HG03045 (cell line): ENCODE results near the gene SAA4.
A peak's percentile ranks its signal among the peaks of the same experiment; 100 is the strongest.
"Not testable (repeated sequence)": the region's sequence is repeated elsewhere in the genome, so short reads cannot be mapped to it uniquely, and the experiment has no call there.

ENCODE experiments used
- ATAC-seq: cut with Tn5 transposase; IDR thresholded peaks from one replicate; pipeline ENCODE4 v1.9.1; 2021; ENCODE audit warnings: mild to moderate bottlenecking, moderate library complexity; ENCODE audit not compliant: unreplicated experiment

SAA4 gene

GRCh38 chr11:18247191-18247581 lies 10.6 kb upstream of the SAA4 start:
- peak; percentile 11 for ATAC-seq

DNA sequence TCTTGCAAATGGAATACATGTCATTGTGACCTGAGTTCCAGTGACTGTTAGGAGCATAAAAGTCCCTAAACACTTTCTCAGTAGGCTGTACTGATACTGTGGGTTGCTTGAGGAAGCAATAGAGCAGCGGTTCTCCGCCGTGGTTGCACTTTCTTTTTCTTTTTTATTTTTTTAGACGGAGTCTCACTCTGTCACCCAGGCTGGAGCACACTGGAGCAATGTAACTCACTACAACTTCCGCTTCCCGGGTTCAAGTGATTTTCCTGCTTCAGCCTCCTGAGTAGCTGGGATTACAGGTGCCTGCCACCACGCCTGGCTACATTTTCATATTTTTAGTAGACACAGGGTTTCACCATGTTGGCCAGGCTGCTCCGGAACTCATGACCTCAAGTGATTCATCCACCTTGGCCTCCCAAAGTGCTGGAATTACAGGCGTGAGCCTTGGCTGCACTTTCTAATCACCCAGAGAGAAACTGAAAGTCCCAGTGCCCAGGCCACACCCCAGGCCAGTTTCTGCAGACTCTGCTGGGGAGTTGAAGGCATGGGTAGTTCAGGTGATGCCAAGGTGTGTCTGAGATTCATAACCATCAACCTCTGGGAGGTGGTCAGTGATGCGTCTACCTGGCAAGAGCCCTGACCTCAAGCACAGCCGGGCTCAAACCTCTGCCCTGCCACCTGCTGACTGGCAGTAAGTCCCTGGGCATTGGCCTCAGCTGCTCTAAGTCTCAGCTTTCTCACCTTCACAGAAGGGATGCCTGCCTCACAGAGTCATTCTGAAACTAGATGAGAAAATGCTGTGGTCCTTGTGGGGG lies 10.0 kb upstream of the SAA4 start:
- ATAC-seq: peak; percentile 81

- no peak for ATAC-seq
Measured at GRCh38 chr11:18245396-18245795, 8.8 kb upstream of the SAA4 start.

- no peak for ATAC-seq
Measured at GRCh38 chr11:18243783-18244362, 7.3 kb upstream of the SAA4 start.

DNA sequence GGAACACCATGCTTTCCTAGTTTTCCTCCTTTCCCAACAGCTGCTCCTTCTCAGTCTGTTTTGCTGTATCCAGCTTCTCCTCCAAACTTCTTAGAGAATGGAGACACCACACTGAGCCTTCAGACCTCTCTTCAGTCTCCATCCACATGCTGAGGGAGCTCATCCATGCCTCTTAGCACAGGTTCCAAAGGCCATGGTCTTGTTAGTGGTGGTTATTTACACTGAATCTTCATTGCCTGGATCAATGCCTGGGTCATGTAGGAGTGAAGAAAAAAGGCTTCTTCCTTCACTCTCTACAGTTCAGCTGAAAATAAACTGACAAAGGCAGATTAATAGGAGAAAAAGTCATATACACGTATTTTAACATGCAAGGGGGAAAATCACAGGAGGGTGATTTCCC lies 3.1 kb upstream of the SAA4 start:
- no peak for ATAC-seq

GRCh38 chr11:18235394-18236334 lies 938 bp downstream of the SAA4 start:
- ATAC-seq: no peak

DNA sequence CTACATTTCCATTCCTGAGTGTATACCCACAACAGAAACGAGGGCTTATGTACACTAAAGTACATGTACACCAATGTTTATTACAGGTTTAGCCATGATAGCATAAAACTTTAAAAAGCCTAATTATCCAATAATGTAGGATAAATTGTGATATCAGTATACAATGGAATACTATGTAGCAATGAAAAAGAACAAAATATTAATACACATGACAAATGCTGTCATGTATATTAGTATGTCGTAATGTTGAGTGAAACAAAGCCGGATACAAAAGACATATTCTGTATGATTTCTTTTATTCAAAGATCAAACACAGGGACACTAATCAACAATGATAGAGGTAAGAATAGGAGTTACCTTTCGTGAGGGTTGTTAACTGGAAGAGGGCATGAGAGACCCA lies 2.7 kb downstream of the SAA4 start:
- no peak for ATAC-seq

- ATAC-seq: no peak
Measured at GRCh38 chr11:18230859-18231258, 5.7 kb downstream of the SAA4 start.

DNA sequence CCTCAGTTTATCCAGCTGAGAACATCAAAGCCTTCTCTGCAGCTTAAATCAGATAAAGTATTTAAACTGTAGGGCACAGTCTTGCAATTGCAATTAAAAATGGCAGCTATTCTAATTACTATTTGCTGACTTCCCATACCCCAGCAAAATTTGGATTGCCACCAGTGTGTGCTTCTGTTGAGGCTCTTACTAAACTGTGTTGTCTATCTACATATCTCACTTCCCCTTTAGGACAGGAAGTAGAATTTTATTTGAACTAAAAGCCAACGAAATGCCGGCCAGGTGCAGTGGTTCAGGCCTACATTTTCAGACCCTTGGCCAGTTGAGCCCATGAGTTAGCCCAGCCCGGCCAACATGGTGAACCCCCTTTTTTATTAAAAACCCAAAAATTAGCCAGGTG lies 7.1 kb downstream of the SAA4 start:
- ATAC-seq: peak; percentile 92

DNA sequence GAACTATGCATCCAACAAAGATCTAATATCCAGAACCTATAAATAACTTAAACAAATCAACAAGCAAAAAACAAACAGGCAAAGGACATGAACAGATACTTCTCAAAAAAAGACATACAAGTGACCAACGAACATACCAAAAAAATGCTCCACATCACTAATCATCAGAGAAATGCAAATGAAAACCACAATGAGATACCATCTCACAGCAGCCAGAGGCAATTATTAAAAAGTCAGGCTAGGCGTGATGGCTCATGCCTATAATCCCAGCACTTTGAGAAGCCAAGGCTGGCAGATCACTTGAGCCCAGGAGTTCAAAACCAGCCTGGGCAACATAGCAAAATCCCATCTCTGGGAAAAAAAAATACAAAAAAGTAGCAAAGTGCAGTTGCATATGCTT lies 10.7 kb downstream of the SAA4 start:
- ATAC-seq: no peak

GRCh38 chr11:18223591-18224387 lies 12.8 kb downstream of the SAA4 start:
- ATAC-seq: no peak

DNA sequence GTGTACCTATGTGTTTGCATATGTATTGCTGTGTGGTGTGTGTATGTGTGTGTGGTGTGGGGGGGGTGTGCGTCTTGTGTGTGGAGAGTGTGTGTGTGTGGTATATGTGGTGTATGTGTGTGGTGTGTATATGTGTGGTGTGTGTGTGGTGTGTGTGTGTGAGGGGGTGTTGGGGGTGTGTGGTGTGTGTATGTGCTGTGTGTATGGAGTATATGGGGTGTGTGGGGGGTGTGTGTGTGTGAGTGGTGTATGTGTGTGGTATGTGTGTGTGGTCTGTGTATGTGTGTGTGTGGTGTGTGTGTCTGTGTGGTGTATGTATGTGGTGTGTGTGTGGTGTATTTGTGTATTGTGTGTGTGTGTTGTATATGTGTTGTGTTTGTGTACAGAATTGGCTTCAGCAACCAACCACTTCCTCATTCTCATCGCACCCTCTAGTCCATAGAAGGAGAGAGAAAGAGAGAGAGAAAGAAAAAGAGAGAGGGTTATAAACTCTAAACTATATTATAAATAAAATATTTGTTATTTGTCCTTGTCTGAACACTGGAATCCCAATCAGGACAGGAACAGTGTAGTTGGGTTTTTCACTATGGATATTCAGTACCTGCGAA lies 13.7 kb downstream of the SAA4 start:
- no peak for ATAC-seq

GRCh38 chr11:18221274-18221876 lies 15.2 kb downstream of the SAA4 start:
- no peak for ATAC-seq

- ATAC-seq: no peak
Measured at GRCh38 chr11:18209058-18209457, 27.5 kb downstream of the SAA4 start.

- no peak for ATAC-seq
Measured at GRCh38 chr11:18204771-18205170, 31.8 kb downstream of the SAA4 start.

- no peak for ATAC-seq
Measured at GRCh38 chr11:18204220-18204619, 32.4 kb downstream of the SAA4 start.

DNA sequence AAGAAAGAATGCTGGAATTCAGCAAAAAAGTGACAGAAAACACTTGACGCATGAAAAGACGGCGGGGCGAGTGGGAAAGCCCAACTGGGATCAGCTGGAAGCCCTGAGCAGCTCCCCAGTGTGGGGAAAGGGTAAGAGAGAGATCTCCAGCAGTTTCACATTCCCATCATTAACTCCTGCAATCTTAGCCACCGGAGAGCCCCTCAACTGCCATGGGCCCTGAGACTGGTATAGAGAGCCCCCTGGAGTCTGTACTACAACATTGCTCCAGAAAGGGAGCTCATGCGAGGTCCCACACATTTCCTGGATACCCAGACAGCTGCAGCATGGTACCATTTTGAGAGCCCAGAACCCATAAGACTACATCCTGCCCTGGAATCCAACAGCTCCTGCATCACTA lies 32.9 kb downstream of the SAA4 start:
- ATAC-seq: no peak

DNA sequence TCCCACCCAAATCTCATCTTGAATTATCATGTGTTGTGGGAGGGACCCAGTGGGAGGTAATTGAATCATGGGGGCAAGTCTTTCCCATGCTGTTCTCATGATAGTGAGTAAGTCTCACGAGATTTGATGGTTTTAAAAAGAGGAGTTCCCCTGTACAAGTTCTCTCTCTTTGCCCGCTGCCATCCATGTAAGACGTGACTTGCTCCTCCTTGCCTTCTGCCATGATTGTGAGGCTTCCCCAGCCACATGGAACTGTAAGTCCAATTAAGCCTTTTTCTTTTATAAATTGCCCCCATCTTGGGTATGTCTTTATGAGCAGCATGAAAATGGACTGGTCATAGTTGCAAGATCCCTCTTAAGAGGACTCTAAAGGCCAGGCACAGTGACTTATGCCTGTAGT lies 38.9 kb downstream of the SAA4 start:
- ATAC-seq: not testable (repeated sequence)

- no peak for ATAC-seq
Measured at GRCh38 chr11:18196532-18196931, 40.1 kb downstream of the SAA4 start.

DNA sequence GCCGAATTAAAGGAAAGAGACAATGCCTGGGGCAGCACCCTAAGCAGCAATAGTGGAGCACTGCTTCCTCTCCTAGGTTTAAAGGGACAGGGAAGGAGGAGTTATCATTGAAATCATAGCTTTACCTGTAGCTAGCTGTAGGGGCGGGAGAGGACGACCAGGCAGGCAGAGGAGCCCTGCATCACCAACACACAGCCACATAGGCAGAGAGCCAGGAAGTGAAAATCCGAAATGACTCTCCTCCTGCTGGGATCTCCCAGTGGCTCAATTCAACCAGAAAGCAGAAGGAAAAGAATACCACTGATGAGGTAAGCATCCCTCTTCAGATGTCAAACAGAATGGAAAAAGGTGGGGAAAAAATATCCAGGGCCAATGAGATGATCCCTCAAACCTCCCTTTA lies 43.6 kb downstream of the SAA4 start:
- ATAC-seq: no peak
